Neuronal stem cell (in vitro differentiated cells): ENCODE measurements around the gene FAM221B.

Experiments used
- DNase-seq: peaks from one replicate; pipeline ENCODE4 v3.0.0-alpha.2; 2013; ENCODE audit warnings: low spot score
- H2AFZ ChIP-seq: one replicate; pipeline ENCODE4 v1.6.1; 2013; ENCODE audit warnings: mild to moderate bottlenecking, low read length, inconsistent platforms
- H2AK5ac ChIP-seq: 2 replicates; pipeline ENCODE4 v1.6.1; 2013; ENCODE audit warnings: low read depth, mild to moderate bottlenecking, inconsistent platforms, low read length, moderate library complexity, mixed read lengths
- H2BK120ac ChIP-seq: 2 replicates; pipeline ENCODE4 v1.6.1; 2013; ENCODE audit warnings: low read depth, mild to moderate bottlenecking, inconsistent platforms, low read length, moderate library complexity, mixed read lengths
- H2BK12ac ChIP-seq: one replicate; pipeline ENCODE4 v1.6.1; 2013; ENCODE audit warnings: low read length, inconsistent platforms
- H2BK15ac ChIP-seq: 2 replicates; pipeline ENCODE4 v1.6.1; 2013; ENCODE audit warnings: mild to moderate bottlenecking, low read length, inconsistent platforms, mixed read lengths
- H2BK5ac ChIP-seq: one replicate; pipeline ENCODE4 v1.6.1; 2013; ENCODE audit warnings: inconsistent platforms, mild to moderate bottlenecking, low read length, moderate library complexity
- H3K14ac ChIP-seq: one replicate; pipeline ENCODE4 v1.6.1; 2013; ENCODE audit warnings: low read length, inconsistent platforms
- H3K18ac ChIP-seq: 2 replicates; pipeline ENCODE4 v1.6.1; 2013; ENCODE audit warnings: low read length, inconsistent platforms
- H3K23ac ChIP-seq: 2 replicates; pipeline ENCODE4 v1.6.1; 2013; ENCODE audit warnings: low read depth, mild to moderate bottlenecking, mixed read lengths, low read length, inconsistent platforms; ENCODE audit not compliant: poor library complexity
- H3K27ac ChIP-seq: replicated peaks from 3 replicates; pipeline ENCODE4 v1.5.1; 2013; ENCODE audit warnings: low read length, inconsistent platforms
- H3K27me3 ChIP-seq, 3 experiments: 2 replicates each; pipeline ENCODE4 v1.6.1; 2013; ENCODE audit warnings: low read length in 3 of 3, mild to moderate bottlenecking in 2 of 3, inconsistent platforms in 1 of 3, low read depth in 1 of 3, mixed read lengths in 1 of 3, moderate library complexity in 1 of 3; ENCODE audit not compliant: control insufficient read depth in 3 of 3, insufficient read depth in 3 of 3
- H3K36me3 ChIP-seq, 2 donors: replicated peaks in 1 of 2; 2 replicates each; pipeline ENCODE4 v1.6.1; 2013; ENCODE audit warnings: low read length in 2 of 2; ENCODE audit not compliant: control insufficient read depth in 2 of 2, insufficient read depth in 2 of 2
- H3K4ac ChIP-seq: 2 replicates; pipeline ENCODE4 v1.6.1; 2013; ENCODE audit warnings: inconsistent platforms, mild to moderate bottlenecking, low read length, moderate library complexity
- H3K4me1 ChIP-seq, 2 donors: 1 replicate in 1 of 2; 2 replicates in 1 of 2; pipeline ENCODE4 v1.6.1; 2013; ENCODE audit warnings: low read length in 2 of 2, low read depth in 1 of 2; ENCODE audit not compliant: control insufficient read depth in 2 of 2, insufficient read depth in 1 of 2
- H3K4me2 ChIP-seq: one replicate; pipeline ENCODE4 v1.6.1; 2013; ENCODE audit warnings: mild to moderate bottlenecking, low read length, inconsistent platforms; ENCODE audit not compliant: insufficient read depth, poor library complexity, severe bottlenecking
- H3K4me3 ChIP-seq, 2 donors: 2 replicates each; pipeline ENCODE4 v1.5.1; 2013; ENCODE audit warnings: low read length in 2 of 2, mild to moderate bottlenecking in 2 of 2, inconsistent platforms in 1 of 2, moderate library complexity in 1 of 2
- H3K79me1 ChIP-seq: one replicate; pipeline ENCODE4 v1.6.1; 2013; ENCODE audit warnings: low read depth, mild to moderate bottlenecking, inconsistent platforms, low read length, moderate library complexity
- H3K9ac ChIP-seq: one replicate; pipeline ENCODE4 v1.6.1; 2013; ENCODE audit warnings: mild to moderate bottlenecking, low read depth, low read length, inconsistent platforms; ENCODE audit not compliant: poor library complexity
- H3K9me3 ChIP-seq, 2 donors: replicated peaks in 1 of 2; 2 replicates each; pipeline versions ENCODE3 to v1.6.1; 2013; ENCODE audit warnings: low read length in 2 of 2, mild to moderate bottlenecking in 2 of 2, inconsistent platforms in 1 of 2, low read depth in 1 of 2, mixed read lengths in 1 of 2, moderate library complexity in 1 of 2; ENCODE audit not compliant: control insufficient read depth in 2 of 2, insufficient read depth in 1 of 2
- H4K8ac ChIP-seq: one replicate; pipeline ENCODE4 v1.6.1; 2013; ENCODE audit warnings: low read depth, mild to moderate bottlenecking, inconsistent platforms, low read length, moderate library complexity
- H4K91ac ChIP-seq: one replicate; pipeline ENCODE4 v1.6.1; 2013; ENCODE audit warnings: low read length, low read depth, mild to moderate bottlenecking, inconsistent platforms; ENCODE audit not compliant: poor library complexity
- WGBS, 2 donors: extraction: QIAGEN DNeasy Blood & Tissue Kit; methylation state at CpG; one replicate each; pipeline ENCODE4 v1.1.7; 2013; ENCODE audit warnings: missing lambda C conversion rate in 2 of 2, mixed read lengths in 1 of 2; ENCODE audit not compliant: insufficient read length in 2 of 2, insufficient replicate concordance in 1 of 2; ENCODE audit errors: extremely low coverage in 2 of 2; 5-methylcytosine and 5-hydroxymethylcytosine counted together

The FAM221B gene

GRCh38 chr9:35778496-35778895 lies 50.0 kb downstream of the FAM221B start:
- Histone ChIP-seq H2BK120ac (no peak overlapping the region), H2BK5ac (no peak overlapping the region), H2BK12ac (no peak overlapping the region), H2AFZ (peak overlapping the region; percentile 39), H3K27ac (no peak overlapping the region), H3K4ac (no peak overlapping the region), H4K8ac (no peak overlapping the region), H3K9me3 (no peaks in the 10 kb centered on the region), H3K79me1 (no peaks in the 10 kb centered on the region), H3K4me1 (peaks cover 10 to 18% of the 10 kb centered on the region in 2 donors), H3K23ac (no peak overlapping the region), H4K91ac (no peak overlapping the region), H3K14ac (no peak overlapping the region), H2AK5ac (no peak overlapping the region), H3K4me3 (no peak overlapping the region), H3K9ac (no peak overlapping the region), H2BK15ac (no peak overlapping the region), H3K18ac (no peak overlapping the region), H3K4me2 (no peak overlapping the region), H3K36me3 (no peaks in the 10 kb centered on the region), H3K27me3 (no peaks in the 10 kb centered on the region)
- WGBS, 2 donors: no CpG with 5 or more reads among the region's 3 CpGs
- DNase-seq: no peak

DNA sequence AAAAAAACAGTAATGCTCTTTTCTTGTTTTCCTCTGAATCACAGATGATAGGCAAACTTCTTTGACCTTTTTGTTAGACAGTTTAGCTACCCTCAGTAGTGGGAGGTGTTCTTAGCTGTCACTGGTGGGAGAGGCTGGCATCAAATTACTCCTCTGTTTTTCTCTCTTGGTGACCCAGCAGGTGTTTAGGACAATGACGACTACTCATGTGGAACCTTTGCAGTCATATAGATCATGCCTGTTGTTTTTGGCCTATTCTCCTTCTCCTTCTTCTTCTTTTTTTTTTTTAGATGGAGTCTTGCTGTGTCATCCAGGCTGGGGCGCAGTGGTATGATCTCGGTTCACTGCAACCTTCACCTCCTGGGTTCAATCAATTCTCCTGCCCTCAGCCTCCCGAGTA lies 52.5 kb downstream of the FAM221B start:
- Histone ChIP-seq H3K36me3 (peaks cover 0 to 2% of the 10 kb centered on the region in 2 donors), H2BK120ac (no peak overlapping the region), H2BK5ac (no peak overlapping the region), H3K4me2 (no peak overlapping the region), H3K9ac (no peak overlapping the region), H3K18ac (no peak overlapping the region), H2BK12ac (no peak overlapping the region), H3K79me1 (no peaks in the 10 kb centered on the region), H3K23ac (no peak overlapping the region), H3K27ac (no peak overlapping the region), H2AK5ac (no peak overlapping the region), H3K14ac (no peak overlapping the region), H2BK15ac (no peak overlapping the region), H3K4me3 (no peak overlapping the region), H2AFZ (no peak overlapping the region), H3K9me3 (no peaks in the 10 kb centered on the region), H3K4me1 (peaks cover 10 to 18% of the 10 kb centered on the region in 2 donors), H4K91ac (no peak overlapping the region), H4K8ac (no peak overlapping the region), H3K4ac (no peak overlapping the region), H3K27me3 (peaks cover 0 to 4% (median 0%) of the 10 kb centered on the region in 3 experiments)
- DNase-seq: no peak
- WGBS, 2 donors: no CpG with 5 or more reads among the region's 4 CpGs

GRCh38 chr9:35774907-35775635 lies 53.5 kb downstream of the FAM221B start:
- Histone ChIP-seq H2BK15ac (no peak overlapping the region), H4K91ac (no peak overlapping the region), H4K8ac (no peak overlapping the region), H3K4me1 (peaks cover 10 to 18% of the 10 kb centered on the region in 2 donors), H3K18ac (no peak overlapping the region), H3K27me3 (peaks cover 0 to 8% (median 0%) of the 10 kb centered on the region in 3 experiments), H3K27ac (peak overlapping the region; percentile 13), H3K23ac (no peak overlapping the region), H3K36me3 (peaks cover 0 to 2% of the 10 kb centered on the region in 2 donors), H3K4me3 (no peak overlapping the region), H2BK5ac (no peak overlapping the region), H3K79me1 (no peaks in the 10 kb centered on the region), H3K9ac (no peak overlapping the region), H2BK12ac (no peak overlapping the region), H3K4ac (no peak overlapping the region), H3K14ac (no peak overlapping the region), H2AFZ (peak overlapping the region; percentile 80), H2AK5ac (no peak overlapping the region), H2BK120ac (no peak overlapping the region), H3K9me3 (no peaks in the 10 kb centered on the region), H3K4me2 (no peak overlapping the region)
- no CpG with 5 or more reads among the region's 7 CpGs for WGBS, 2 donors
- no peak for DNase-seq

- Histone ChIP-seq H2AFZ (no peak overlapping the region), H2BK12ac (no peak overlapping the region), H2BK15ac (no peak overlapping the region), H3K18ac (no peak overlapping the region), H2BK120ac (no peak overlapping the region), H3K9ac (no peak overlapping the region), H3K4me1 (peaks cover 10 to 15% of the 10 kb centered on the region in 2 donors), H4K91ac (no peak overlapping the region), H3K79me1 (peaks cover 3% of the 10 kb centered on the region), H3K4ac (no peak overlapping the region), H3K9me3 (no peaks in the 10 kb centered on the region), H3K14ac (no peak overlapping the region), H2AK5ac (no peak overlapping the region), H3K27ac (no peak overlapping the region), H3K36me3 (peaks cover 0 to 2% of the 10 kb centered on the region in 2 donors), H3K23ac (no peak overlapping the region), H2BK5ac (no peak overlapping the region), H3K27me3 (peaks cover 0 to 8% (median 0%) of the 10 kb centered on the region in 3 experiments), H4K8ac (no peak overlapping the region), H3K4me2 (no peak overlapping the region), H3K4me3 (no peak overlapping the region)
- no CpG with 5 or more reads among the region's 3 CpGs for WGBS, 2 donors
- DNase-seq: no peak
Measured at GRCh38 chr9:35771943-35772342, 56.6 kb downstream of the FAM221B start.
